ENCODE measurements around the gene ARHGAP28. TPM values are rescaled to one million over a fixed set of nuclear protein-coding genes. Genes with fewer than 3 reads are reported as not detected.

Gene ARHGAP28
- total RNA-seq, 2 donors from 2014 or later: 20.3 to 22.6 TPM

DNA sequence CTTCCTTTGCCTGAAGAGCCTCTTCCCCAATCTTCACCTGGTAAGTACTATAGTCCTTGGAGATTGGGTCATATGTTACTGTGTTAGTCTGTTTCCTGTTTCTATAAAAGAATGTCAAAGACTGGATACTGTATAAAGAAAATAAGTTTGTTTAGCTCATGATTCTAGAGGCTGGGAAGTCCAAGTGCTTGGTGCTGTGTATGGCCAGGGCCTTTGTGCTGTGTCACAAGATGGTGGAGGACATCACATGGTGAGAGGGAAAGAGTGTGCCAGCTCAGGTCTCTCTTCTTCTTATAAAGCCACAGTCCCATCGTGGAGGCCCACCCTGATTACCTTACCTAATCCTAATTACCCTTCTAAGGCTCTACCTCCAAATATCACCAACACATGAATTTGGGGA is 20.9 kb downstream of the ARHGAP28 start:
- Histone ChIP-seq H3K4me1 (replicated peaks) (no peaks in the 10 kb centered on the region), H3K36me3 (no peaks in the 10 kb centered on the region), H3K27ac (no peak overlapping the region), H3K9me3 (no peaks in the 10 kb centered on the region), H3K27me3 (replicated peaks; ENCODE audit: insufficient read depth) (no peaks in the 10 kb centered on the region), H3K4me3 (no peak overlapping the region)
- WGBS: 100% methylated on average over 1 of the region's 1 CpG
- intact Hi-C loops (cut with DNase I): no loop called here
- TF ChIP-seq, protein P1, sequence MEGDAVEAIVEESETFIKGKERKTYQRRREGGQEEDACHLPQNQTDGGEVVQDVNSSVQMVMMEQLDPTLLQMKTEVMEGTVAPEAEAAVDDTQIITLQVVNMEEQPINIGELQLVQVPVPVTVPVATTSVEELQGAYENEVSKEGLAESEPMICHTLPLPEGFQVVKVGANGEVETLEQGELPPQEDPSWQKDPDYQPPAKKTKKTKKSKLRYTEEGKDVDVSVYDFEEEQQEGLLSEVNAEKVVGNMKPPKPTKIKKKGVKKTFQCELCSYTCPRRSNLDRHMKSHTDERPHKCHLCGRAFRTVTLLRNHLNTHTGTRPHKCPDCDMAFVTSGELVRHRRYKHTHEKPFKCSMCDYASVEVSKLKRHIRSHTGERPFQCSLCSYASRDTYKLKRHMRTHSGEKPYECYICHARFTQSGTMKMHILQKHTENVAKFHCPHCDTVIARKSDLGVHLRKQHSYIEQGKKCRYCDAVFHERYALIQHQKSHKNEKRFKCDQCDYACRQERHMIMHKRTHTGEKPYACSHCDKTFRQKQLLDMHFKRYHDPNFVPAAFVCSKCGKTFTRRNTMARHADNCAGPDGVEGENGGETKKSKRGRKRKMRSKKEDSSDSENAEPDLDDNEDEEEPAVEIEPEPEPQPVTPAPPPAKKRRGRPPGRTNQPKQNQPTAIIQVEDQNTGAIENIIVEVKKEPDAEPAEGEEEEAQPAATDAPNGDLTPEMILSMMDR (IDR thresholded peaks at IDR 0.05): no peak
- no peak for TF ChIP-seq POLR2AphosphoS5 (IDR thresholded peaks at IDR 0.05)
- TF ChIP-seq POLR2A (IDR thresholded peaks at IDR 0.05): no peak
- no peak for DNase-seq (ENCODE audit: low spot score)

DNA sequence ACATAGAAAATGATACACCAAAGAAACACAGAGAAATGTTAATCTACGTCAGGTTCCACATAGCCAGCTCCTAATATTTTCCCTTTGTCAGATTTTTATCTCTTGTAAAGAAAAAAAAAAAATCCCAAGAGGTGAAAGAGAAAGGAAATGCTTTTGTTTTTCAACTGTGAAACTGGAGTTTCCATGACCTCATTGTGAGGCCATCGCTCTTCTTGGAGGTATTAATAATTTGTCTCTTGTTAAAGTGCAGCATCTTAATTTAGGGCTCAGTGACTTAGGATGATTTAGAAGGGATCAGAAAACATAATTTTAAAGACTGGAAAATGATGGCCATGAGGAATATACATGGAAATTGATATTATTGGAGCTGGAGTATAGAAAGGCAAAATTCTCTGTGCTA is 21.7 kb downstream of the ARHGAP28 start:
- DNase-seq (ENCODE audit: low spot score): no peak
- Histone ChIP-seq H3K9me3 (no peaks in the 10 kb centered on the region), H3K27ac (no peak overlapping the region), H3K36me3 (no peaks in the 10 kb centered on the region), H3K4me1 (replicated peaks) (no peaks in the 10 kb centered on the region), H3K4me3 (no peak overlapping the region), H3K27me3 (replicated peaks; ENCODE audit: insufficient read depth) (no peaks in the 10 kb centered on the region)
- intact Hi-C loops (cut with DNase I): no loop called here
- TF ChIP-seq POLR2AphosphoS5 (IDR thresholded peaks at IDR 0.05): no peak
- no peak for TF ChIP-seq POLR2A (IDR thresholded peaks at IDR 0.05)
- TF ChIP-seq, protein P1 (IDR thresholded peaks at IDR 0.05): no peak
- 63% methylated on average over 2 of the region's 2 CpGs for WGBS

DNA sequence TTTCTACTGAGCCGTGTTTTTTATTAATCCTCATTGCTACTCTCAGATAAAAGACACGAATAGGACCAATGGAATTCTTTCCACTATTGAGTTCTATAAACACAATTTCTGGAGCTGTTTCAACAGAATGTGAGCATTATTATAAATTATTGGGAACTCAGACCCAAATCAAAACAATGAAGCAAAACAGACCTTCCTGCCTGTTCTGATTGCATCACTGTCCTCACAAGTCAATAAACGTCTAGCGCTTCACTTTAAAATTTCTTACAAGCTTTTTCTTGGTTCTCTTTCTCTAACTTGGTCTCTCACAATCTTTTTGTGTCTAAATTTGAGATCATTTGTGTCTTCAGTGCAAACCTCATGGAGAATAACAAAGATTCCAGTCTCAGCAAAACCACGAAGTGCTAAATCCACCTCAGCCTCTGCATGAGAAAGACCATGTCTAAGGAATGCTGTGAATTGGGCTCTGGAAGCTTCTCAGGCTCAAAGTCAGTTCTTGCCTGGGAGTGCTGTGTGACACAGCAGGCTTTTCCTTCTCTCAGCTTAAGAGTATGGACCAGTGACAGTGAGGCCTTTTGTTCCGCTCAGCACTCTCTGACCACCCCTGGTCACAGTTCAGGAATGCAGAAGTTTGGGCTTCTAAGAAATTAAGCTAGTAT is 22.8 kb downstream of the ARHGAP28 start:
- TF ChIP-seq POLR2A (IDR thresholded peaks at IDR 0.05): no peak
- TF ChIP-seq, protein P1 (IDR thresholded peaks at IDR 0.05): no peak
- TF ChIP-seq POLR2AphosphoS5 (IDR thresholded peaks at IDR 0.05): no peak
- DNase-seq (ENCODE audit: low spot score): no peak
- Histone ChIP-seq H3K27me3 (replicated peaks; ENCODE audit: insufficient read depth) (no peaks in the 10 kb centered on the region), H3K4me3 (no peak overlapping the region), H3K27ac (peak overlapping the region; percentile 15 to 42), H3K9me3 (no peaks in the 10 kb centered on the region), H3K4me1 (replicated peaks) (no peaks in the 10 kb centered on the region), H3K36me3 (no peaks in the 10 kb centered on the region)
- WGBS: 33% methylated on average over 6 of the region's 6 CpGs
- intact Hi-C loops (cut with DNase I): no loop called here

DNA sequence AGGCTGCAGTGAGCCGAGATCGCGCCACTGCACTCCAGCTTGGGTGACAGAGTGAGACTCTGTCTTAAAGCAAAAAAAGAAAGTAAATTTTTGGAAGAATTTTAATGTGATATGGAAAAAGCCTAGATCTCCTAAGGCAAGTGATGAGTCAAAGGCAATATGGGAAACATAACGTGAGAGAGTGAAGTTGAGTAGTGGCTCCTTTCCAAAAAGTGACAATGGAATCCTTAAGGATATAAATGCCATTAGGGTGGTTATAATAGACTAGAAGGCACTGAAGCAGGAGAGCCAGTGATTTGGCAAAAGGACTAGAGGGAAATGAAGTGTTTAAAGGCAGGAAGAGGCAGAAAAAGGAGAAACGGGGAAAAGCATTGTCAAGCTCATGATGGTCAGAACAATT is 25.6 kb downstream of the ARHGAP28 start:
- no peaks in the 10 kb centered on the region for H3K4me1 ChIP-seq (replicated peaks)
- no peak overlapping the region for H3K4me3 ChIP-seq
- no peaks in the 10 kb centered on the region for H3K27me3 ChIP-seq (replicated peaks; ENCODE audit: insufficient read depth)
- WGBS: 92% methylated on average over 5 of the region's 5 CpGs
- H3K9me3 ChIP-seq: no peaks in the 10 kb centered on the region
- TF ChIP-seq, protein P1 (IDR thresholded peaks at IDR 0.05): no peak
- TF ChIP-seq POLR2AphosphoS5 (IDR thresholded peaks at IDR 0.05): no peak
- TF ChIP-seq POLR2A (IDR thresholded peaks at IDR 0.05): no peak
- H3K27ac ChIP-seq: no peak overlapping the region
- no peak for DNase-seq (ENCODE audit: low spot score)
- intact Hi-C loops (cut with DNase I): no loop called here
- H3K36me3 ChIP-seq: no peaks in the 10 kb centered on the region

DNA sequence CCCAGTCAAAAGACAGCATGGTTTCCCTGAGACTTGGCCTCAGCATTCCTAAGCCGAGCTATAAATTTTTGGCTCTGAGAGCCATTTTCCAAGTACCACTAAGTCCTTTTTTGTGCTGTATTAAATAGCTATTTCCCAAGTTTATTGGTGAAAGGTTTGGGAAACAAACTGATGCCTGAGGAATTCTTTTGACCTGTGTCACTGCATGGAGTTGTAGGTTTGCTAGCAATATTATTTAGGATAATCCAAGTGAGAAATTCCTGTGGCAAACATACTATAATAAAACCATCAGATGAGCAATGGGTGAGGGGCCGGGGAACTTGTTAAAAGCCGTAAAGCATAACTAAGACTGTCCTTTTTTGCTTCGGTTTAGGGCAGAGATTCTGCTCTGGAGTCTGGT is 28.4 kb downstream of the ARHGAP28 start:
- no peak overlapping the region for H3K4me3 ChIP-seq
- DNase-seq (ENCODE audit: low spot score): no peak
- intact Hi-C loops (cut with DNase I): no loop called here
- WGBS: 65% methylated on average over 4 of the region's 4 CpGs
- no peaks in the 10 kb centered on the region for H3K9me3 ChIP-seq
- TF ChIP-seq POLR2A (IDR thresholded peaks at IDR 0.05) (no peak), POLR2AphosphoS5 (IDR thresholded peaks at IDR 0.05) (no peak)
- TF ChIP-seq, protein P1 (IDR thresholded peaks at IDR 0.05): no peak
- H3K4me1 ChIP-seq (replicated peaks): no peaks in the 10 kb centered on the region
- no peak overlapping the region for H3K27ac ChIP-seq
- no peaks in the 10 kb centered on the region for H3K36me3 ChIP-seq
- no peaks in the 10 kb centered on the region for H3K27me3 ChIP-seq (replicated peaks; ENCODE audit: insufficient read depth)

Data from prostate gland (tissue), 2 donors.